Stimulated activated CD8-positive, alpha-beta memory T cell treated with anti-CD3 and anti-CD28 coated beads, Interleukin-12 subunit alpha, Interleukin-12 subunit beta, amount 100 ng/mL, for 1 hour (primary cell): ENCODE results near the gene STARD3.

ENCODE experiments used
- DNase-seq: peaks from one replicate; pipeline ENCODE4 v3.0.0-alpha.2; 2020; ENCODE audit warnings: low read depth

STARD3 gene

GRCh38 chr17:39621523-39622379 lies 15.2 kb upstream of the STARD3 start:
- peak; percentile 82 for DNase-seq

GRCh38 chr17:39622380-39623006 lies 14.5 kb upstream of the STARD3 start:
- no peak for DNase-seq

GRCh38 chr17:39623356-39623950 lies 13.5 kb upstream of the STARD3 start:
- DNase-seq: peak; percentile 75

- no peak for DNase-seq
These were observed 12.6 kb upstream of the STARD3 start for GRCh38 chr17:39624313-39624712.

GRCh38 chr17:39625198-39625785 lies 11.7 kb upstream of the STARD3 start:
- DNase-seq: no peak

GRCh38 chr17:39626171-39627046 lies 10.5 kb upstream of the STARD3 start, which contains the start of gene PPP1R1B:
PPP1R1B (plus strand) TSS chr17:39626952; CDS start chr17:39627393, 441 bp downstream.
- no peak for DNase-seq

GRCh38 chr17:39627047-39627711 lies 9.8 kb upstream of the STARD3 start:
- DNase-seq: no peak

- DNase-seq: no peak
These were observed 9.0 kb upstream of the STARD3 start for GRCh38 chr17:39627712-39628516.

- no peak for DNase-seq
These were observed 8.1 kb upstream of the STARD3 start for GRCh38 chr17:39628655-39629493.

- DNase-seq: no peak
These were observed 7.5 kb upstream of the STARD3 start for GRCh38 chr17:39629494-39629880.

- DNase-seq: no peak
These were observed 7.0 kb upstream of the STARD3 start for GRCh38 chr17:39629898-39630297.

GRCh38 chr17:39631403-39631802 lies 5.5 kb upstream of the STARD3 start:
- DNase-seq: no peak

GRCh38 chr17:39632153-39632941 lies 4.6 kb upstream of the STARD3 start:
- DNase-seq: no peak

- DNase-seq: no peak
These were observed 3.3 kb upstream of the STARD3 start for GRCh38 chr17:39633570-39634183.

GRCh38 chr17:39634384-39634871 lies 2.5 kb upstream of the STARD3 start:
- DNase-seq: no peak

GRCh38 chr17:39635614-39636176 lies 1.2 kb upstream of the STARD3 start:
- DNase-seq: no peak

- no peak for DNase-seq
These were observed 387 bp upstream of the STARD3 start for GRCh38 chr17:39636587-39636926.

GRCh38 chr17:39638317-39638716 lies 1.4 kb downstream of the STARD3 start:
- no peak for DNase-seq
